ENCODE measurements around the gene LHPP.

The LHPP gene

GRCh38 chr10:124558339-124559321 is 97.0 kb downstream of the LHPP start:
- Histone ChIP-seq H3K9me3 (ENCODE audit: insufficient read depth, low read depth, low read length) (no peaks in the 10 kb centered on the region), H3K27me3 (ENCODE audit: insufficient read depth, low read length) (no peaks in the 10 kb centered on the region), H3K4me1 (ENCODE audit: insufficient read depth, low read length) (no peaks in the 10 kb centered on the region), H3K4me3 (ENCODE audit: low read length) (no peak overlapping the region), H3K9ac (ENCODE audit: low read depth, low read length) (no peak overlapping the region), H3K36me3 (ENCODE audit: insufficient read depth, low read depth, low read length) (no peaks in the 10 kb centered on the region), H3K27ac (ENCODE audit: low read length) (no peak overlapping the region)

- H3K4me1 ChIP-seq (ENCODE audit: insufficient read depth, low read length): no peaks in the 10 kb centered on the region
- H3K9me3 ChIP-seq (ENCODE audit: insufficient read depth, low read depth, low read length): no peaks in the 10 kb centered on the region
- H3K4me3 ChIP-seq (ENCODE audit: low read length): no peak overlapping the region
- H3K9ac ChIP-seq (ENCODE audit: low read depth, low read length): no peak overlapping the region
- no peaks in the 10 kb centered on the region for H3K36me3 ChIP-seq (ENCODE audit: insufficient read depth, low read depth, low read length)
- H3K27me3 ChIP-seq (ENCODE audit: insufficient read depth, low read length): no peaks in the 10 kb centered on the region
- H3K27ac ChIP-seq (ENCODE audit: low read length): no peak overlapping the region
These were observed 97.9 kb downstream of the LHPP start for GRCh38 chr10:124559372-124560132.

- H3K9ac ChIP-seq (ENCODE audit: low read depth, low read length): no peak overlapping the region
- no peaks in the 10 kb centered on the region for H3K27me3 ChIP-seq (ENCODE audit: insufficient read depth, low read length)
- H3K4me3 ChIP-seq (ENCODE audit: low read length): no peak overlapping the region
- no peaks in the 10 kb centered on the region for H3K36me3 ChIP-seq (ENCODE audit: insufficient read depth, low read depth, low read length)
- H3K27ac ChIP-seq (ENCODE audit: low read length): no peak overlapping the region
- peaks cover 4% of the 10 kb centered on the region; the same call in 1 of the 2 replicates for H3K4me1 ChIP-seq (ENCODE audit: insufficient read depth, low read length)
- no peaks in the 10 kb centered on the region for H3K9me3 ChIP-seq (ENCODE audit: insufficient read depth, low read depth, low read length)
These were observed 98.9 kb downstream of the LHPP start for GRCh38 chr10:124560377-124561105.

GRCh38 chr10:124561206-124561605 is 99.6 kb downstream of the LHPP start:
- Histone ChIP-seq H3K9ac (ENCODE audit: low read depth, low read length) (no peak overlapping the region), H3K4me1 (ENCODE audit: insufficient read depth, low read length) (peaks cover 4% of the 10 kb centered on the region; the same call in 1 of the 2 replicates), H3K36me3 (ENCODE audit: insufficient read depth, low read depth, low read length) (no peaks in the 10 kb centered on the region)

GRCh38 chr10:124562425-124563060 is 100.9 kb downstream of the LHPP start:
- Histone ChIP-seq H3K36me3 (ENCODE audit: insufficient read depth, low read depth, low read length) (no peaks in the 10 kb centered on the region), H3K9ac (ENCODE audit: low read depth, low read length) (no peak overlapping the region), H3K4me1 (ENCODE audit: insufficient read depth, low read length) (peaks cover 4% of the 10 kb centered on the region; the same call in 1 of the 2 replicates), H3K9me3 (ENCODE audit: insufficient read depth, low read depth, low read length) (no peaks in the 10 kb centered on the region), H3K4me3 (ENCODE audit: low read length) (no peak overlapping the region), H3K27me3 (ENCODE audit: insufficient read depth, low read length) (no peaks in the 10 kb centered on the region), H3K27ac (ENCODE audit: low read length) (no peak overlapping the region)

More at GRCh38 chr10:124561206-124561605, 99.6 kb downstream of the LHPP start:
- no peaks in the 10 kb centered on the region for H3K27me3 ChIP-seq (ENCODE audit: insufficient read depth, low read length)
- H3K9me3 ChIP-seq (ENCODE audit: insufficient read depth, low read depth, low read length): no peaks in the 10 kb centered on the region
- H3K27ac ChIP-seq (ENCODE audit: low read length): no peak overlapping the region
- H3K4me3 ChIP-seq (ENCODE audit: low read length): no peak overlapping the region

- Histone ChIP-seq H3K27ac (ENCODE audit: low read length) (no peak overlapping the region), H3K36me3 (ENCODE audit: insufficient read depth, low read depth, low read length) (no peaks in the 10 kb centered on the region), H3K4me3 (ENCODE audit: low read length) (no peak overlapping the region), H3K4me1 (ENCODE audit: insufficient read depth, low read length) (peaks cover 4% of the 10 kb centered on the region; the same call in 1 of the 2 replicates), H3K9me3 (ENCODE audit: insufficient read depth, low read depth, low read length) (no peaks in the 10 kb centered on the region), H3K27me3 (ENCODE audit: insufficient read depth, low read length) (no peaks in the 10 kb centered on the region), H3K9ac (ENCODE audit: low read depth, low read length) (no peak overlapping the region)
These were observed 101.9 kb downstream of the LHPP start for GRCh38 chr10:124563320-124564040.

- H3K27me3 ChIP-seq (ENCODE audit: insufficient read depth, low read length): no peaks in the 10 kb centered on the region
- H3K4me3 ChIP-seq (ENCODE audit: low read length): no peak overlapping the region
- no peak overlapping the region for H3K27ac ChIP-seq (ENCODE audit: low read length)
- no peaks in the 10 kb centered on the region for H3K9me3 ChIP-seq (ENCODE audit: insufficient read depth, low read depth, low read length)
- no peak overlapping the region for H3K9ac ChIP-seq (ENCODE audit: low read depth, low read length)
- peaks cover 4% of the 10 kb centered on the region; the same call in 1 of the 2 replicates for H3K4me1 ChIP-seq (ENCODE audit: insufficient read depth, low read length)
- H3K36me3 ChIP-seq (ENCODE audit: insufficient read depth, low read depth, low read length): no peaks in the 10 kb centered on the region
These were observed 103.3 kb downstream of the LHPP start for GRCh38 chr10:124564881-124565280.

GRCh38 chr10:124565565-124566221 is 104.1 kb downstream of the LHPP start:
- Histone ChIP-seq H3K9ac (ENCODE audit: low read depth, low read length) (no peak overlapping the region), H3K27ac (ENCODE audit: low read length) (no peak overlapping the region)

GRCh38 chr10:124566222-124566888 is 104.7 kb downstream of the LHPP start:
- Histone ChIP-seq H3K9me3 (ENCODE audit: insufficient read depth, low read depth, low read length) (no peaks in the 10 kb centered on the region), H3K36me3 (ENCODE audit: insufficient read depth, low read depth, low read length) (no peaks in the 10 kb centered on the region), H3K4me3 (ENCODE audit: low read length) (no peak overlapping the region), H3K27ac (ENCODE audit: low read length) (no peak overlapping the region), H3K27me3 (ENCODE audit: insufficient read depth, low read length) (no peaks in the 10 kb centered on the region), H3K4me1 (ENCODE audit: insufficient read depth, low read length) (peaks cover 4% of the 10 kb centered on the region; the same call in 1 of the 2 replicates), H3K9ac (ENCODE audit: low read depth, low read length) (no peak overlapping the region)

More at GRCh38 chr10:124565565-124566221, 104.1 kb downstream of the LHPP start:
- Histone ChIP-seq H3K27me3 (ENCODE audit: insufficient read depth, low read length) (no peaks in the 10 kb centered on the region), H3K36me3 (ENCODE audit: insufficient read depth, low read depth, low read length) (no peaks in the 10 kb centered on the region), H3K4me3 (ENCODE audit: low read length) (no peak overlapping the region), H3K9me3 (ENCODE audit: insufficient read depth, low read depth, low read length) (no peaks in the 10 kb centered on the region), H3K4me1 (ENCODE audit: insufficient read depth, low read length) (peaks cover 4% of the 10 kb centered on the region; the same call in 1 of the 2 replicates)

All from iPS-20b (cell line).